Measurements from ENCODE around the gene ANKDD1B.

The ANKDD1B gene

DNA sequence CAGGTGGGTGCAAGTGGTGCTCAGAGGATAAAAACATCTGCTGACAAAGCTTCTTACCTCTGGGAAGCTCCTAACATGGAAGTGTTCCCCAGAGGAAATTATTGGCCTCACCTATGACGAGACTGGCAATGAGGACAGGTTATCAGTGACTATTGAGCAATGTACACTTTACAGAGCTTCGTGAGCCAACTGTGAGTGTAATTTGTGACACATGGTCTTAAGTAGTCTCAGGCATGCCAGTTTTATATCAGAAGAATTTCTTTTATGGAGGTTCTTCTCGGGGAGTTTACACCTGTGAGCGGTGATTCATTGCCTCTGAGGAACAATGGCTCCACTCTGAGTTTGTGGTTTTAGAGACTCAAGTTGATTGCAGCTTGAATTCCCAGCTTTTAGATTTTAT is 11.3 kb downstream of the ANKDD1B start:
- no peaks in the 10 kb centered on the region for H3K36me3 Mint-ChIP-seq (ENCODE audit: insufficient read depth)
- H3K4me3 Mint-ChIP-seq = no peak overlapping the region
- no peaks in the 10 kb centered on the region for H3K27me3 Mint-ChIP-seq
- DNase-seq (no peak), ATAC-seq (replicated peaks) (no peak)
- H3K9me3 Mint-ChIP-seq = no peaks in the 10 kb centered on the region
- H3K27ac Mint-ChIP-seq = no peak overlapping the region
- no peaks in the 10 kb centered on the region for H3K4me1 Mint-ChIP-seq (ENCODE audit: low read depth in 2 of 2)

- no peak overlapping the region for H3K4me3 Mint-ChIP-seq
- H3K9me3 Mint-ChIP-seq = no peaks in the 10 kb centered on the region
- no peak overlapping the region for H3K27ac Mint-ChIP-seq
- H3K27me3 Mint-ChIP-seq = no peaks in the 10 kb centered on the region
- H3K4me1 Mint-ChIP-seq (ENCODE audit: low read depth in 2 of 2) = no peaks in the 10 kb centered on the region
- no peaks in the 10 kb centered on the region for H3K36me3 Mint-ChIP-seq (ENCODE audit: insufficient read depth)
- no peak for DNase-seq
- ATAC-seq (replicated peaks) = no peak
These were observed 12.6 kb downstream of the ANKDD1B start for GRCh38 chr5:75623846-75624245.

GRCh38 chr5:75626959-75627358 is 15.7 kb downstream of the ANKDD1B start:
- H3K27me3 Mint-ChIP-seq = no peaks in the 10 kb centered on the region
- H3K27ac Mint-ChIP-seq = no peak overlapping the region
- no peak overlapping the region for H3K4me3 Mint-ChIP-seq
- no peaks in the 10 kb centered on the region for H3K36me3 Mint-ChIP-seq (ENCODE audit: insufficient read depth)
- H3K9me3 Mint-ChIP-seq = no peaks in the 10 kb centered on the region
- no peaks in the 10 kb centered on the region for H3K4me1 Mint-ChIP-seq (ENCODE audit: low read depth in 2 of 2)
- ATAC-seq (replicated peaks) (no peak), DNase-seq (no peak)

DNA sequence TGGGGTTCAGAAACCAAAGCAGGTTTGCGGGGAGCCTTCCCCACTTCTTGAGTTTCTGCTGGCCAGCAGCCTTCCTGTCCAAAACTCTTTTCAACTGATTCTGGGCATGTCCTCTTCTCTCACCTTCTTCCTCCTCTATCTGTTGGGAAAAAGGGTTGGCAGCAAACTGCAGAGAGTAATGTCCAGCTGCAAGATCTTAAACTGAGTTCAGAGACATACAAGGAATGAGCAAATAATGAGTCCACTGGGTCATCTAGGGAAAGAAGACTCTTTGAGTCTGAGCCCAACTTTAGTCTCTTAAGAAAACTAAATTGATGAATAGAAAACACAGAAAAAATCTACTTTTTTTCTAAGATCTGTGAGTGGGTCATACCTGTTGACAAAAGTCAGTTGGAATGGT is 16.5 kb downstream of the ANKDD1B start:
- H3K9me3 Mint-ChIP-seq = no peaks in the 10 kb centered on the region
- DNase-seq = no peak
- H3K36me3 Mint-ChIP-seq (ENCODE audit: insufficient read depth) = no peaks in the 10 kb centered on the region
- no peaks in the 10 kb centered on the region for H3K4me1 Mint-ChIP-seq (ENCODE audit: low read depth in 2 of 2)
- no peak for ATAC-seq (replicated peaks)
- no peak overlapping the region for H3K4me3 Mint-ChIP-seq
- H3K27ac Mint-ChIP-seq = no peak overlapping the region
- H3K27me3 Mint-ChIP-seq = no peaks in the 10 kb centered on the region

DNA sequence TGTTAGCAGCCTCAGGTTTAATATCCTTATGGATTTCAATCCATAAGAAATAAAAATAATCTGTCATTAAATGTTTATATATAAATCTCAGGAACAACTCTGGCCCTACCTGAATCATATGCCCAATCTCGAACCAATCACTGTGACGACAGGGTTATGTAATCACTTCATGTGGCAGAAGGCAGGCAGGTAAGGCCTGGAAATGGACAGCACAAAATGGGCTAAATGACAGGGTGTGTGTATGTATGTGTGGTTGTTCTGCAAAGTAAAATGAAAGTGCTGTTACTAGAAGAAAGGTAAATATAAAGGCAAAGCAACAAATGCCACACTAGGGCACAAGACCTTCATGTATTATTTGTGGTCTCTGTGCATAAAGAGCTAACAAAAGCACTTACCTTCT is 19.6 kb downstream of the ANKDD1B start:
- Mint-ChIP-seq H3K27me3 (peaks cover under 1% of the 10 kb centered on the region in 2 donors), H3K4me3 (no peak overlapping the region), H3K4me1 (ENCODE audit: low read depth in 2 of 2) (no peaks in the 10 kb centered on the region), H3K36me3 (ENCODE audit: insufficient read depth) (no peaks in the 10 kb centered on the region), H3K27ac (no peak overlapping the region), H3K9me3 (no peaks in the 10 kb centered on the region)
- DNase-seq = no peak
- no peak for ATAC-seq (replicated peaks)

GRCh38 chr5:75632321-75632720 is 21.1 kb downstream of the ANKDD1B start:
- Mint-ChIP-seq H3K4me1 (ENCODE audit: low read depth in 2 of 2) (no peaks in the 10 kb centered on the region), H3K9me3 (no peaks in the 10 kb centered on the region), H3K27ac (no peak overlapping the region), H3K27me3 (peaks cover 11 to 12% of the 10 kb centered on the region in 2 donors), H3K4me3 (no peak overlapping the region), H3K36me3 (ENCODE audit: insufficient read depth) (no peaks in the 10 kb centered on the region)
- ATAC-seq (replicated peaks) (no peak), DNase-seq (no peak)

GRCh38 chr5:75637949-75638348 is 26.7 kb downstream of the ANKDD1B start:
- no peak overlapping the region for H3K4me3 Mint-ChIP-seq
- no peaks in the 10 kb centered on the region for H3K9me3 Mint-ChIP-seq
- H3K27me3 Mint-ChIP-seq = peaks cover 11 to 12% of the 10 kb centered on the region in 2 donors
- no peak for DNase-seq
- no peak for ATAC-seq (replicated peaks)
- no peaks in the 10 kb centered on the region for H3K36me3 Mint-ChIP-seq (ENCODE audit: insufficient read depth)
- no peaks in the 10 kb centered on the region for H3K4me1 Mint-ChIP-seq (ENCODE audit: low read depth in 2 of 2)
- H3K27ac Mint-ChIP-seq = no peak overlapping the region

DNA sequence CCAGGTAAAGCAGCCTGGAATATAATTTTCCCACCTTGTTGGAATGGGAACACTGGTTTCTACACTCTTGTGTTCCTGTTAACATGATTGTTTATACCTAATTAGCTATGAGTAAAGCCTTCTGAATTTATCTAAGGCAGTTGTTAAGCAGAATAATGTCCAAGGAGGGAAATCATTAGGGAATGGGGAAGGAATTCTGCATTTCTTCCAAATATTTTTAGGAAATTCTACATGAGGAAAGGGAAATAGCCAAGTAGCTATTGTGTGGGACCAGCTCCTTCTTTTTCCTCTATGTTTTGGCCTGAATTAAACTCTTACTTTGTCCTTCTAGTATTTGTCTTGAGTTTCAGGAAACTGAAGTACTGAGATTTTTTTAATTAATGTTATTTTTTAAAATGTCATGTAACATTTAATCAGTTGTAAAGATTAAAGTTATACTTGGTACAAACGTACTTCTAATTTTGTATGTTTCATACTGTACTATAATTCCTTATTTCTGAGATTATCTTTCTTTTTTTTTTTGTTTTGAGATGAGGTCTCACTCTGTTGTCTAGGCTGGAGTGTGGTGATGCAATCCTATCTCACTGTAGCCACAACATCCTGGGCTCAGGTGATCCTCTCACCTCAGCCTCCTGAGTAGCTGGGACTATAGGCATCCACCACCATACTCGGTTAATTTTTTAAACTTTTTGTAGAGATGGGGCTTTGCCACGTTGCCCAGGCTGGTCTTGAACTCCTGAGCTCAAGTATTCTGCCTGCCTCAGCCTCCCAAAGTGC is 28.5 kb downstream of the ANKDD1B start:
- no peak overlapping the region for H3K27ac Mint-ChIP-seq
- no peaks in the 10 kb centered on the region for H3K9me3 Mint-ChIP-seq
- H3K4me3 Mint-ChIP-seq = no peak overlapping the region
- no peaks in the 10 kb centered on the region for H3K36me3 Mint-ChIP-seq (ENCODE audit: insufficient read depth)
- H3K4me1 Mint-ChIP-seq (ENCODE audit: low read depth in 2 of 2) = no peaks in the 10 kb centered on the region
- DNase-seq = no peak
- H3K27me3 Mint-ChIP-seq = peaks cover 11 to 12% of the 10 kb centered on the region in 2 donors
- ATAC-seq (replicated peaks) = no peak

GRCh38 chr5:75640395-75640794 is 29.1 kb downstream of the ANKDD1B start:
- Mint-ChIP-seq H3K27ac (no peak overlapping the region), H3K27me3 (peaks cover 11 to 12% of the 10 kb centered on the region in 2 donors), H3K36me3 (ENCODE audit: insufficient read depth) (no peaks in the 10 kb centered on the region), H3K4me3 (no peak overlapping the region), H3K4me1 (ENCODE audit: low read depth in 2 of 2) (no peaks in the 10 kb centered on the region), H3K9me3 (no peaks in the 10 kb centered on the region)
- DNase-seq = no peak
- no peak for ATAC-seq (replicated peaks)

DNA sequence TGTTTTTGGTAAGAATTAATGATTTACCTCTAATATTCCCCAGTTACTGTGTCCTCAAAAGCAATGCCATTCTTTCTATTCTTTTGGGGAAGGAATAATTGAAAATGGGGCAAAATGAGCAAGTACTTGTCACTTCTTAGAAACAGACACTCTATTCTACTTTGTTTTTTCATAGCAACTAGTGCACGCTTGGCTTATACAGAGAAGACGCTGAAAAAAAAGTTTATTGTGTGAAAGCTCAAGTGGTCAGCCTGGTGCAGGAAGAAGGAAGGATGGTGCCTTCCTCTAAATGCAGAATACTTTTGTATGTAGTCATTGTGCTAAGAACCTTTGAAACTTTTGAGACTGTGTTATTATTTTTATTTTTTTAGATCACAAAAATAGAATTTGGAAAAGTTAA is 29.6 kb downstream of the ANKDD1B start:
- DNase-seq = no peak
- ATAC-seq (replicated peaks) = no peak
- Mint-ChIP-seq H3K4me1 (ENCODE audit: low read depth in 2 of 2) (no peaks in the 10 kb centered on the region), H3K27me3 (peaks cover 11% of the 10 kb centered on the region in 2 donors), H3K27ac (no peak overlapping the region), H3K36me3 (ENCODE audit: insufficient read depth) (no peaks in the 10 kb centered on the region), H3K9me3 (no peaks in the 10 kb centered on the region), H3K4me3 (no peak overlapping the region)

GRCh38 chr5:75648712-75649111 is 37.5 kb downstream of the ANKDD1B start:
- Mint-ChIP-seq H3K9me3 (no peaks in the 10 kb centered on the region), H3K27me3 (peaks cover 1 to 7% of the 10 kb centered on the region in 2 donors), H3K27ac (no peak overlapping the region), H3K4me3 (no peak overlapping the region), H3K36me3 (ENCODE audit: insufficient read depth) (no peaks in the 10 kb centered on the region), H3K4me1 (ENCODE audit: low read depth in 2 of 2) (peaks cover 0 to 3% of the 10 kb centered on the region in 2 donors)
- DNase-seq = no peak
- no peak for ATAC-seq (replicated peaks)

DNA sequence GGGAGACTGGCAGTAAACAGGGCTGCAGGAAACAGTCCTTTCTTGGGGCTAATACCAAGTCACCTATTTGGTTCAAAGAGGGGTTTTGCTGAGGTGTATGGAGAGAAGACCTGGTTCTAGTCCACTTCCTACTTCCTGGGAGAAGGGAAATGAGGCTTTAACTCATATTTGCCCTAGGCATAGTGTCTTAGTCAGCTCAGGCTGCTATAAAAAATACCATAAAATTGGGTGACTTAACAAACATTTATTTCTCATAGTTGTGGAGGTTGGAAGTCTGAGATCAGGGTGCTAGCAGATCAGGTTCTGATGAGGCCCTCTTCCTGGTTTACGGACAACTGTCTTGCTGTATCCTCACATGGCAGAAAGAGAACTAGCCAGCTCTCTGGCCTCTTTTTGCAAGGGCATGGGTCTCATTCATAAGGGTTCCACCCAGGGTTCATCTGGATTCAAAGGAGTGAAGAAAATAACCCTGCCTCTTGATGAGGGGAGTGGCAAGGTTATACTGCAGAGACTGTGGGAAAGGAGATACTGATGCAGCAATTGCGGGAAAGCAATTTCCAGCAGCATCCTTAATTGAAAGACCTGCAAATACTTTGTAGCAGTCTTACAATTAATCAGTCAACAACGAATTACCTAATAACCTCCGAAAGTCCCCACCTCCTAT is 40.5 kb downstream of the ANKDD1B start:
- Mint-ChIP-seq H3K4me1 (ENCODE audit: low read depth in 2 of 2) (peaks cover 3 to 4% of the 10 kb centered on the region in 2 donors), H3K9me3 (no peaks in the 10 kb centered on the region), H3K4me3 (no peak overlapping the region), H3K27me3 (peaks cover 20 to 30% of the 10 kb centered on the region in 2 donors), H3K36me3 (ENCODE audit: insufficient read depth) (no peaks in the 10 kb centered on the region), H3K27ac (no peak overlapping the region)
- ATAC-seq (replicated peaks) (no peak), DNase-seq (no peak)

GRCh38 chr5:75653521-75653920 is 42.3 kb downstream of the ANKDD1B start:
- H3K36me3 Mint-ChIP-seq (ENCODE audit: insufficient read depth) = no peaks in the 10 kb centered on the region
- DNase-seq (no peak), ATAC-seq (replicated peaks) (no peak)
- no peak overlapping the region for H3K4me3 Mint-ChIP-seq
- no peak overlapping the region for H3K27ac Mint-ChIP-seq
- H3K4me1 Mint-ChIP-seq (ENCODE audit: low read depth in 2 of 2) = peaks cover 1 to 4% of the 10 kb centered on the region in 2 donors
- no peaks in the 10 kb centered on the region for H3K9me3 Mint-ChIP-seq
- peaks cover 20 to 31% of the 10 kb centered on the region in 2 donors for H3K27me3 Mint-ChIP-seq

GRCh38 chr5:75654693-75655295 is 43.5 kb downstream of the ANKDD1B start:
- Mint-ChIP-seq H3K27ac (no peak overlapping the region), H3K4me1 (ENCODE audit: low read depth in 2 of 2) (peaks cover 0 to 4% of the 10 kb centered on the region in 2 donors), H3K4me3 (no peak overlapping the region), H3K27me3 (peaks cover 20 to 31% of the 10 kb centered on the region in 2 donors), H3K36me3 (ENCODE audit: insufficient read depth) (no peaks in the 10 kb centered on the region), H3K9me3 (no peaks in the 10 kb centered on the region)
- DNase-seq (no peak), ATAC-seq (replicated peaks) (no peak)
